Measurements from ENCODE around the gene KIF16B. TPM values are rescaled to one million over a fixed set of nuclear protein-coding genes. Genes with fewer than 3 reads are reported as not detected.
"Not testable (repeated sequence)": the region's sequence is repeated elsewhere in the genome, so short reads cannot be mapped to it uniquely, and the experiment has no call there.

KIF16B gene
- total RNA-seq, 1 donor from 2014 or later, result 14.2 TPM

DNA sequence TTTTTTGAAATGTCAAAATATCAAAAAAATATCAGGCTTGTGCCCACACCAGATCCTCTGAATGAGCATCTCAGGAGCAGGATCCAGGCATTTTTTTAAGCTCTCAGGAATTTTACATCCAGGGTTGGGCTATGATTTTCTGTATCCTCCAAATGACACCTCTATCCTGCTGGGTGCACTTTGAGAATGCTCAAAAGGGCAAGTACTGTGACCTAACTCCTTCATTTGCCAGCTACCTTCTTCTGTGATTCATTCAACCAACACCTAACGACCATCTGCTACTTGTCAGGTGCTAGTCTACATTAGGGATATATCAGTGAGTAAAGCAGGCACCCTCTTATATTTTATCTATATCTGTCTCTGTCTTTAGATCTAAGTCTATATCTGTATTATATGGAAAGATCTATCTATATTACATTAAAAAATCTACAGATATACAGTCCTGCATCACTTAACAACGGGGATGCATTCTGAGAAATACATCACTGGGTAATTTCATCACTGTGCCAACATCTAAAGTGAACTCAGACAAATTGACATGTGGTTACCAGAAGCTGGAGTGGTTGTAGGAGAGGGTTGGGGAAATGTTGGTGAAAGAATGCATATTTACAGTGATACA, 131.6 kb downstream of the KIF16B start:
- no peak for DNase-seq (ENCODE audit: low read depth)
- TF ChIP-seq, protein P1, sequence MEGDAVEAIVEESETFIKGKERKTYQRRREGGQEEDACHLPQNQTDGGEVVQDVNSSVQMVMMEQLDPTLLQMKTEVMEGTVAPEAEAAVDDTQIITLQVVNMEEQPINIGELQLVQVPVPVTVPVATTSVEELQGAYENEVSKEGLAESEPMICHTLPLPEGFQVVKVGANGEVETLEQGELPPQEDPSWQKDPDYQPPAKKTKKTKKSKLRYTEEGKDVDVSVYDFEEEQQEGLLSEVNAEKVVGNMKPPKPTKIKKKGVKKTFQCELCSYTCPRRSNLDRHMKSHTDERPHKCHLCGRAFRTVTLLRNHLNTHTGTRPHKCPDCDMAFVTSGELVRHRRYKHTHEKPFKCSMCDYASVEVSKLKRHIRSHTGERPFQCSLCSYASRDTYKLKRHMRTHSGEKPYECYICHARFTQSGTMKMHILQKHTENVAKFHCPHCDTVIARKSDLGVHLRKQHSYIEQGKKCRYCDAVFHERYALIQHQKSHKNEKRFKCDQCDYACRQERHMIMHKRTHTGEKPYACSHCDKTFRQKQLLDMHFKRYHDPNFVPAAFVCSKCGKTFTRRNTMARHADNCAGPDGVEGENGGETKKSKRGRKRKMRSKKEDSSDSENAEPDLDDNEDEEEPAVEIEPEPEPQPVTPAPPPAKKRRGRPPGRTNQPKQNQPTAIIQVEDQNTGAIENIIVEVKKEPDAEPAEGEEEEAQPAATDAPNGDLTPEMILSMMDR (conservative IDR thresholded peaks at IDR 0.05; ENCODE audit: low read depth, low read length), result no peak
- H3K4me3 ChIP-seq (ENCODE audit: low read depth, low read length), result no peak overlapping the region

DNA sequence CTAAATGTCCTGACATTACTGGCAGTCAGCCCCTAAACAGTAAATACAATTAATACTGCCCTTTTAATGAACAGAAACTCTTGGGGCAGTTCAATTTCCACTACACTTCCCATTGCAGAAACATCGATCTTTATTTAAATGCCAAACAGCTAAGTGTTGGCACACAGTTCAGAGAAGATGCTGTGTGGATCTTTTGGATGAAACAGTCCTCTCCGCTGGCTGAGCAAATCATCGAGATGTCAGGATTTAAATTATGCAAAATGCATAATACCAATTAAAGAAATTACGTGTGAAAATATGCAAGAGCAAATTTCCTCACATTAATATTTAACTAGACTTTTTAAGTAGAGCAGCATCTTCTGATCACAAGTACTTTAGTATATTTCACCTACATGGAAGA, 132.6 kb downstream of the KIF16B start:
- no peak overlapping the region for H3K4me3 ChIP-seq (ENCODE audit: low read depth, low read length)
- TF ChIP-seq, protein P1 (conservative IDR thresholded peaks at IDR 0.05; ENCODE audit: low read depth, low read length), result no peak
- no peak for DNase-seq (ENCODE audit: low read depth)

DNA sequence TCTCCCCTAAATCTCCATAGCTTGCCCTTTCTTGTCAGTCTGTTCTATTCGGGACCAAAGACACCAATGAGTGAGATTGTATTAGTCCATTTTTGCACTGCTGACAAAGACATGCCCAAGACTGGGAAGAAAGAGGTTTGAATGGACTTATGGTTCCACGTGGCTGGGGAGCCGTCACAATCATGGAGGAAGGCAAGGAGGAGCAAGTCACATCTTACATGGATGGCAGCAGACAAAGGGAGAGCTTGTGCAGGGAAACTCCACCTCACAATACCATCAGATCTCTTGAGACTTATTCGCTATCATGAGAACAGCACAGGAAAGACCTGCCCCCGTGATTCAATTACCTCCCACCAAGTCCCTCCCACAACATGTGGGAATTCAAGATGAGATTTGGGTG, 133.7 kb downstream of the KIF16B start:
- not testable (repeated sequence) for H3K4me3 ChIP-seq (ENCODE audit: low read depth, low read length); DNase-seq (ENCODE audit: low read depth)

DNA sequence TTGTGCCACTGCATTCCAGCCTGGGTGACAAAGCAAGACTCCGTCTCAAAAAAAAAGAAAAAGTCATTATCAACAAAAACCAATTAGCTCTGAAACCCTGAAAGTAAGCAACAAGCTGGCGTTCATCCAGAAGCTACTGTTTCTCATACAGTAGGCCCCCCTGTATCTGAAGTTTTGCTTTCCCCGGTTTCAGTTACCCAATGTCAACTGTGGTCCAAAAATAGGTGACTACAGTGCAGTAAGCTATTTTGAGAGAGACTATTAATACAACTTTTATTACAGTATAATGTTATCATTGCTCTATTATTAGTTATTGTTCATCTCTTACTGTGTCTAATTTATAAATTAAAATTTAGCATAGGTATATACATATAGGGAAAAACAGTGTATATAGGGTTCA, 135.1 kb downstream of the KIF16B start:
- TF ChIP-seq, protein P1 (conservative IDR thresholded peaks at IDR 0.05; ENCODE audit: low read depth, low read length), result no peak
- H3K4me3 ChIP-seq (ENCODE audit: low read depth, low read length), result no peak overlapping the region
- no peak for DNase-seq (ENCODE audit: low read depth)

DNA sequence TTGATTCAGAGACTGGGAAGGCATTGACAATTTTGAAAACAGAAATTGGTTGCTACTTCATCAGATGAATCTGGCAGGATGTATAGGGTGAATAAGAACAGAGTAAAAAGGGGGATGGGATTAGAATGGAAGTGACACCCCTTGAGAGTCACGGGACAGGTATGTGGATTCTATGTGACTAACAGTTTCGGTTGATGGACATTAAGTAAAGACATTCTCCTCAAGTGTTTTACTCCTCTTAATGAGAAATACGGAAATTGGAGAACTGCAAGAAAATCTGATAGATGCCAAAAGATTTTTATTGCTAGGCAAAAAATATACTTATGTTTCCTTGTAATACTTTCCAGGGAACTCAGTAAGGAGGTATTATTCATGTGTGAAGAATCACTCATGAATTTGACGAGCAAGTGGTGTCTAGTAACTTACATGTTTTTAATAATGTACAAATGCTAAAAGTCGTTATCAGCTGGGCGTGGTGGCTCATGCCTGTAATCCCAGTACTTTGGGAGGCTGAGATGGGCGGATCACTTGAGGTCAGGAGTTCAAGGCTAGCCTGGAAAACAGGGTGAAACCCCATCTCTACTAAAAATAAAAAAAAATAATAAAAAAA, 135.8 kb downstream of the KIF16B start:
- no peak overlapping the region for H3K4me3 ChIP-seq (ENCODE audit: low read depth, low read length)
- no peak for DNase-seq (ENCODE audit: low read depth)
- TF ChIP-seq, protein P1 (conservative IDR thresholded peaks at IDR 0.05; ENCODE audit: low read depth, low read length), result no peak

DNA sequence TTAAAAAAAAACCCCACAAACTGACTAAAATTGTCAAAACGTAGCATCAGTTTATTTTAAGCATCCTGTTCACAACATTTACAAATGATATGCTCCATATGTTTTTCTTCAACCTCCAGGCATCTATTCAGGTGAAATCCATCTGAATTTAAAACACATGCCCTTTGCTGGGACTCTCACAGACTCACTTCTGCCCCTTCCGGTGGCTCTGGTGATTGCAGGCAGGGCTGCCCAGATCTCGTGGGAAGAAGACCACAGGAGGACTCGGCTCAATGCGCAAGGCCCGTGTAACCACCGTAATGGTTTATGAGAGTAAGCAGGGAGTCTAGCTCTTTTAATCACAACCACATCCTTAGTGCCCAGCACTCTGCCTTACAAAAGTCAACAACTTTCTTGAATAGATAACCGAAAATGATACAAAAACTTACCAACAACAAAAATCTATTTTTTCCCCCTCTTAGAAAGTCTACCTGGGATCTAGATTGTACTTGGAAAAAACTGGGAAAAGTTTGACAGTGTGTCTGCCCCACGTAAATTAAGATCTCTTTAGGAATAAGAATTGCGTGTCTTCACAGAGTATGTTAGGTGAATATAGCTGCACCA, 139.1 kb downstream of the KIF16B start:
- no peak for DNase-seq (ENCODE audit: low read depth)
- TF ChIP-seq, protein P1 (conservative IDR thresholded peaks at IDR 0.05; ENCODE audit: low read depth, low read length), result peak; percentile 77
- H3K4me3 ChIP-seq (ENCODE audit: low read depth, low read length), result no peak overlapping the region

DNA sequence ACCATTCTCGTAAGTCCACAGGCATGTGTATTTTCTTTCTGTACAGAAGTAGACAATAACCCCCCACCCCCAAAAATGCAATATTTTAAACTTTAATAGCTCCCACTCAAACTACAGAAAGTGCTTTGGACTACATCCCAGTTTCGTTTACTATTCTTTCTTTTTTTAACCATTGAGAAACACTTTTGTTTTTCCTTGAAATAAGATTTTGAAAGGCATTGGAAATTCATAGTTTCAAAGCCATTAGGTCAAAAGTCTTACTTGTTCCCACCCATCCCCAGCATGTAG, 140.0 kb downstream of the KIF16B start:
- DNase-seq (ENCODE audit: low read depth), result no peak
- TF ChIP-seq, protein P1 (conservative IDR thresholded peaks at IDR 0.05; ENCODE audit: low read depth, low read length), result no peak
- no peak overlapping the region for H3K4me3 ChIP-seq (ENCODE audit: low read depth, low read length)

All from epithelial cell of proximal tubule (primary cell).